ENCODE data around the gene SERBP1.
"Not testable (repeated sequence)": the region's sequence is repeated elsewhere in the genome, so short reads cannot be mapped to it uniquely, and the experiment has no call there.

The SERBP1 gene

GRCh38 chr1:67418839-67419586 lies 11.2 kb downstream of the SERBP1 start:
- Histone ChIP-seq H3K4me3 (ENCODE audit: low read length) (no peak overlapping the region), H3K27ac (ENCODE audit: low read depth, low read length) (no peak overlapping the region), H3K36me3 (ENCODE audit: control insufficient read depth, low read length) (peaks cover 100% of the 10 kb centered on the region), H3K79me2 (ENCODE audit: control insufficient read depth, low read length) (peaks cover 98% of the 10 kb centered on the region), H4K20me1 (ENCODE audit: control insufficient read depth, insufficient read depth, low read depth, low read length) (peaks cover 48% of the 10 kb centered on the region), H3F3A (ENCODE audit: control insufficient read depth, insufficient read depth) (peaks cover 35% of the 10 kb centered on the region), H3K4me1 (ENCODE audit: control insufficient read depth, low read length) (no peaks in the 10 kb centered on the region), H3K27me3 (ENCODE audit: control insufficient read depth, low read length) (no peaks in the 10 kb centered on the region), H3K9me3 (ENCODE audit: control insufficient read depth, insufficient read depth, low read length) (no peaks in the 10 kb centered on the region), H3K4me2 (ENCODE audit: low read length) (no peak overlapping the region), H3K9me2 (replicated peaks; ENCODE audit: control insufficient read depth, low read length) (no peaks in the 10 kb centered on the region)
- TF ChIP-seq EZH2phosphoT487 (IDR thresholded peaks at IDR 0.05; ENCODE audit: borderline replicate concordance, low read length) = no peak
- TF ChIP-seq, protein P1, sequence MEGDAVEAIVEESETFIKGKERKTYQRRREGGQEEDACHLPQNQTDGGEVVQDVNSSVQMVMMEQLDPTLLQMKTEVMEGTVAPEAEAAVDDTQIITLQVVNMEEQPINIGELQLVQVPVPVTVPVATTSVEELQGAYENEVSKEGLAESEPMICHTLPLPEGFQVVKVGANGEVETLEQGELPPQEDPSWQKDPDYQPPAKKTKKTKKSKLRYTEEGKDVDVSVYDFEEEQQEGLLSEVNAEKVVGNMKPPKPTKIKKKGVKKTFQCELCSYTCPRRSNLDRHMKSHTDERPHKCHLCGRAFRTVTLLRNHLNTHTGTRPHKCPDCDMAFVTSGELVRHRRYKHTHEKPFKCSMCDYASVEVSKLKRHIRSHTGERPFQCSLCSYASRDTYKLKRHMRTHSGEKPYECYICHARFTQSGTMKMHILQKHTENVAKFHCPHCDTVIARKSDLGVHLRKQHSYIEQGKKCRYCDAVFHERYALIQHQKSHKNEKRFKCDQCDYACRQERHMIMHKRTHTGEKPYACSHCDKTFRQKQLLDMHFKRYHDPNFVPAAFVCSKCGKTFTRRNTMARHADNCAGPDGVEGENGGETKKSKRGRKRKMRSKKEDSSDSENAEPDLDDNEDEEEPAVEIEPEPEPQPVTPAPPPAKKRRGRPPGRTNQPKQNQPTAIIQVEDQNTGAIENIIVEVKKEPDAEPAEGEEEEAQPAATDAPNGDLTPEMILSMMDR (IDR thresholded peaks at IDR 0.05; ENCODE audit: low read depth, low read length, poor library complexity, severe bottlenecking) = no peak

DNA sequence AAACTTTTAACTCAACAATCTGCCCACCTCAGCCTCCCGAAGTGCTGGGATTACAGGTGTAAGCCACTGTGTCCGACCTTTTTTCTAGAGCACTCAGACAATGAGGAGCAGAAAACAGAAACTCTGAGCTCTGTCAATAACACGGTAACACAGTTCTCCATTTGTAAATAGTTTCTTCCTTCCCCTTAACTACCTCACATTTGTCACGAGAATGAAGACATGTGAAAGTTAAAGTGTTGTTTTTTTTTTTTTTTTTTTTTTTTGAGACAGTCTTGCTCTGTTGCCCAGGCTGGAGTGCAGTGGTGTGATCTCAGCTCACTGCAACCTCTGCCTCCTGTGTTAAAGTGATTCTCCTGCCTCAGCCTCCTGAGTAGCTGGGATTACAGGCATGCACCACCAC lies 12.5 kb downstream of the SERBP1 start:
- H3K27me3 ChIP-seq (ENCODE audit: control insufficient read depth, low read length); H3K4me1 ChIP-seq (ENCODE audit: control insufficient read depth, low read length); H3K27ac ChIP-seq (ENCODE audit: low read depth, low read length); H3K4me3 ChIP-seq (ENCODE audit: low read length); H3K4me2 ChIP-seq (ENCODE audit: low read length); H3K9me2 ChIP-seq (replicated peaks; ENCODE audit: control insufficient read depth, low read length); H3K9me3 ChIP-seq (ENCODE audit: control insufficient read depth, insufficient read depth, low read length): not testable (repeated sequence)
- Histone ChIP-seq H3K79me2 (ENCODE audit: control insufficient read depth, low read length) (peaks cover 92% of the 10 kb centered on the region), H3K36me3 (ENCODE audit: control insufficient read depth, low read length) (peaks cover 100% of the 10 kb centered on the region), H3F3A (ENCODE audit: control insufficient read depth, insufficient read depth) (peaks cover 37% of the 10 kb centered on the region), H4K20me1 (ENCODE audit: control insufficient read depth, insufficient read depth, low read depth, low read length) (peaks cover 51% of the 10 kb centered on the region)

GRCh38 chr1:67415041-67415440 lies 15.2 kb downstream of the SERBP1 start:
- Histone ChIP-seq H3K27me3 (ENCODE audit: control insufficient read depth, low read length) (no peaks in the 10 kb centered on the region), H3K36me3 (ENCODE audit: control insufficient read depth, low read length) (peaks cover 97% of the 10 kb centered on the region), H3K9me3 (ENCODE audit: control insufficient read depth, insufficient read depth, low read length) (no peaks in the 10 kb centered on the region), H3K9me2 (replicated peaks; ENCODE audit: control insufficient read depth, low read length) (no peaks in the 10 kb centered on the region), H3K79me2 (ENCODE audit: control insufficient read depth, low read length) (peaks cover 65% of the 10 kb centered on the region), H3F3A (ENCODE audit: control insufficient read depth, insufficient read depth) (peaks cover 51% of the 10 kb centered on the region), H3K4me3 (ENCODE audit: low read length) (no peak overlapping the region), H3K4me2 (ENCODE audit: low read length) (no peak overlapping the region), H4K20me1 (ENCODE audit: control insufficient read depth, insufficient read depth, low read depth, low read length) (peaks cover 38% of the 10 kb centered on the region), H3K27ac (ENCODE audit: low read depth, low read length) (no peak overlapping the region), H3K4me1 (ENCODE audit: control insufficient read depth, low read length) (no peaks in the 10 kb centered on the region)
- no peak for TF ChIP-seq EZH2phosphoT487 (IDR thresholded peaks at IDR 0.05; ENCODE audit: borderline replicate concordance, low read length)
- TF ChIP-seq, protein P1 (IDR thresholded peaks at IDR 0.05; ENCODE audit: low read depth, low read length, poor library complexity, severe bottlenecking) = no peak

GRCh38 chr1:67414574-67414973 lies 15.6 kb downstream of the SERBP1 start:
- H3K4me3 ChIP-seq (ENCODE audit: low read length) = no peak overlapping the region
- H3K4me1 ChIP-seq (ENCODE audit: control insufficient read depth, low read length) = no peaks in the 10 kb centered on the region
- H3F3A ChIP-seq (ENCODE audit: control insufficient read depth, insufficient read depth) = peaks cover 56% of the 10 kb centered on the region
- H3K36me3 ChIP-seq (ENCODE audit: control insufficient read depth, low read length) = peaks cover 97% of the 10 kb centered on the region
- no peak for TF ChIP-seq EZH2phosphoT487 (IDR thresholded peaks at IDR 0.05; ENCODE audit: borderline replicate concordance, low read length)
- TF ChIP-seq, protein P1 (IDR thresholded peaks at IDR 0.05; ENCODE audit: low read depth, low read length, poor library complexity, severe bottlenecking) = no peak
- H3K79me2 ChIP-seq (ENCODE audit: control insufficient read depth, low read length) = peaks cover 60% of the 10 kb centered on the region
- no peaks in the 10 kb centered on the region for H3K9me2 ChIP-seq (replicated peaks; ENCODE audit: control insufficient read depth, low read length)
- H3K27ac ChIP-seq (ENCODE audit: low read depth, low read length) = no peak overlapping the region
- H3K4me2 ChIP-seq (ENCODE audit: low read length) = no peak overlapping the region
- no peaks in the 10 kb centered on the region for H3K27me3 ChIP-seq (ENCODE audit: control insufficient read depth, low read length)
- H3K9me3 ChIP-seq (ENCODE audit: control insufficient read depth, insufficient read depth, low read length) = no peaks in the 10 kb centered on the region
- peaks cover 38% of the 10 kb centered on the region for H4K20me1 ChIP-seq (ENCODE audit: control insufficient read depth, insufficient read depth, low read depth, low read length)

DNA sequence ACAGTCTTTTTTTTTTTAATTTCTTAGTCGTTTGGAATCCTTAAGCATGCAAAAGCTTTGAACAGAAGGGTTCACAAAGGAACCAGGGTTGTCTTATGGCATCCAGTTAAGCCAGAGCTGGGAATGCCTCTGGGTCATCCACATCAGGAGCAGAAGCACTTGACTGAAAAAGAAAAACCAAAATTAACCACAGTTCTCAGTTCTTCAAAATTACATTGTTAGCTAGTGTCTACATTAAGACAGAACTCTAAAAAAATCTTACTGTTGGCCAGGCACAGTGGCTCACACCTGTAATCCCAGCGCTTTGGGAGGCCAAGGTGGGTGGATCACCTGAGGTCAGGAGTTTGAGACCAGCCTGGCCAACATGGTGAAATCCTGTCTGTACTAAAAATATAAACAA lies 17.1 kb downstream of the SERBP1 start:
- not testable (repeated sequence) for H3K4me1 ChIP-seq (ENCODE audit: control insufficient read depth, low read length); H3K27me3 ChIP-seq (ENCODE audit: control insufficient read depth, low read length); H3K27ac ChIP-seq (ENCODE audit: low read depth, low read length); H3K4me3 ChIP-seq (ENCODE audit: low read length); H3K9me3 ChIP-seq (ENCODE audit: control insufficient read depth, insufficient read depth, low read length); H3K4me2 ChIP-seq (ENCODE audit: low read length); H3K9me2 ChIP-seq (replicated peaks; ENCODE audit: control insufficient read depth, low read length)
- H4K20me1 ChIP-seq (ENCODE audit: control insufficient read depth, insufficient read depth, low read depth, low read length) = peaks cover 32% of the 10 kb centered on the region
- H3K79me2 ChIP-seq (ENCODE audit: control insufficient read depth, low read length) = peaks cover 46% of the 10 kb centered on the region
- peaks cover 95% of the 10 kb centered on the region for H3K36me3 ChIP-seq (ENCODE audit: control insufficient read depth, low read length)
- peaks cover 62% of the 10 kb centered on the region for H3F3A ChIP-seq (ENCODE audit: control insufficient read depth, insufficient read depth)
